GM12865 (cell line): Measurements from ENCODE around the gene EEF1AKMT3.

Source experiments
- DNase-seq: peaks from one replicate; pipeline ENCODE4 v3.0.0; 2010; ENCODE audit warnings: low read depth
- H3K4me3 ChIP-seq: 2 replicates; pipeline ENCODE4 v1.5.1; 2011; ENCODE audit warnings: mild to moderate bottlenecking, low read depth, low read length, control low read depth
- TF ChIP-seq, protein P1 (sequence below): IDR thresholded peaks from 2 replicates; pipeline ENCODE4 v1.5.1; 2011; ENCODE audit warnings: low read length, control low read depth, low read depth, inconsistent platforms; ENCODE audit not compliant: insufficient read depth; ENCODE audit errors: missing control alignments

Gene EEF1AKMT3

DNA sequence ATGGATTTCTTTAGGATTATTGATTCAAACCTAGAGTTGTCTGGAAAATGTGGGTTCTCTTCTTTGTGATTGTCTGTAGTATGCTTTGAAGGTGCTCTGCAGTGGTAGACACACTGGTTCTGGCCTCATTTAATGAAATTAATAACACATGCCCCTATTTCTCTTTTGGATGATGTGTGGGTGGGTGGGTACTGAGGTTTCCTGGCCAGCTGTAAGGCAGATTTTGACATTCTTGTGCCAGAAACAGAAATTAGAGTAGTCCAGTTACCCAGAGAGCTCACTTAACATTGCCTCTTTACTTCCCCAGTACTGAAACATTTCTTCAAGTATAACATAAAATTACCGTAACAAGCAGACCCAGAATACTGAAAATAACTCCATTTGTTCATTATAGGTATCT, 24.6 kb downstream of the EEF1AKMT3 start:
- H3K4me3 ChIP-seq = no peak overlapping the region
- TF ChIP-seq, protein P1, sequence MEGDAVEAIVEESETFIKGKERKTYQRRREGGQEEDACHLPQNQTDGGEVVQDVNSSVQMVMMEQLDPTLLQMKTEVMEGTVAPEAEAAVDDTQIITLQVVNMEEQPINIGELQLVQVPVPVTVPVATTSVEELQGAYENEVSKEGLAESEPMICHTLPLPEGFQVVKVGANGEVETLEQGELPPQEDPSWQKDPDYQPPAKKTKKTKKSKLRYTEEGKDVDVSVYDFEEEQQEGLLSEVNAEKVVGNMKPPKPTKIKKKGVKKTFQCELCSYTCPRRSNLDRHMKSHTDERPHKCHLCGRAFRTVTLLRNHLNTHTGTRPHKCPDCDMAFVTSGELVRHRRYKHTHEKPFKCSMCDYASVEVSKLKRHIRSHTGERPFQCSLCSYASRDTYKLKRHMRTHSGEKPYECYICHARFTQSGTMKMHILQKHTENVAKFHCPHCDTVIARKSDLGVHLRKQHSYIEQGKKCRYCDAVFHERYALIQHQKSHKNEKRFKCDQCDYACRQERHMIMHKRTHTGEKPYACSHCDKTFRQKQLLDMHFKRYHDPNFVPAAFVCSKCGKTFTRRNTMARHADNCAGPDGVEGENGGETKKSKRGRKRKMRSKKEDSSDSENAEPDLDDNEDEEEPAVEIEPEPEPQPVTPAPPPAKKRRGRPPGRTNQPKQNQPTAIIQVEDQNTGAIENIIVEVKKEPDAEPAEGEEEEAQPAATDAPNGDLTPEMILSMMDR = no peak
- DNase-seq = no peak

DNA sequence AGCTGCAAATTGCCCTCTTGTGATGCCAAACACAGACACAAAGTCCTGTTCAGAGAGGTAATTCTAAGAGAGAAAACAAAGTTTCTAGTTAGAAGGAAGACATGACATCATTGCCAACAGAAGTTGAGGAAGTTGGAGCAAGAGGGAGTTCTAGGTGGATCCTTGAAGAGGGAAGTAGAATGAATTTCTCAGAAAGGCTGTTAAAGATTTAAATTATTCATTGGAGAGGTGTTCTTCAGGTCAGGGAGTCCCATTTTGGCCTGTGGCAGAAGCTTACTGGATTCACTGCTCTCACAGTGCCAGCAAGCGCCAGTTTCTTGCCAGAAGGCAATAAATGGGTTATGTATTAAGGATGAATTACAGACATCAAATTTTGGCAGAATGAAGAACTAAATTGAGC, 25.5 kb downstream of the EEF1AKMT3 start:
- no peak overlapping the region for H3K4me3 ChIP-seq
- no peak for DNase-seq
- TF ChIP-seq, protein P1 = no peak

DNA sequence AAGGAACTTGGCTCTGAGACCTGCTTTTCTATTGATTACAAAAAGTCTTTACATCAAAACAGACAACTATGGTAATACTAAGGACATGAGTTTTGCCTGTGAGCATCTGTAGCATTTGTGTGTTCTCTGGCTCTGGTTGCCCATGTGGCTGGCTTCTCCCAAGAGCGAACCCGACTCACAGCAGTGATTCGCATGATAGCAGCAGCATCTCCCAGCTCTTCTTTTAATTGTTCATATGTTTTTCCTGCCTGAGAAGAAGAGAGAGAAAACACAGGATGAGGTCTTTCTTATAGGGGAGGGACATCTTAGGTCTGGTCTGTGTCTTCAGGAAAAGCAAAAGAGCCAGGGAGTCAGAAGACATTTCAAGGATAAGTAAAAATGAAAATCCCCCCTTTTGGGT, 28.6 kb downstream of the EEF1AKMT3 start:
- H3K4me3 ChIP-seq = no peak overlapping the region
- DNase-seq = no peak
- TF ChIP-seq, protein P1 = no peak

DNA sequence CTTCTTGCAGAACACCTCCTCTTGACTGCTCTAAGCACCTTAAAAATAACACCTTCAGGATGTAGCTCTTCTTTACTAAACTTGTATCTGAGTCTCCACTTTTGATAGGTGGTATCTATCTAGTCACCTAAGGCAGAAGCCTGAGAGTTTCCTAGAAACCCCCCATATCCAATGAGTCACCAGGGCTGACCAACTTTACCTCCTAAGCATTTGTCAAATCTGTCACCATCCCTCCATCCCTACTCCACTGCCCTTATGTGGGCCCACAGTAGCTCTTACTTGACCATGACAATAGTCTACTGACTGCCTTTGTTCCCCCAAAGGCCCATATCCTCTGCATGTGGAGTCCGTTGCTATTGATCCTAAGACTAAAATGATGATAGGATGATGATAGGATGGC, 30.2 kb downstream of the EEF1AKMT3 start:
- TF ChIP-seq, protein P1 = no peak
- no peak for DNase-seq
- H3K4me3 ChIP-seq = no peak overlapping the region

DNA sequence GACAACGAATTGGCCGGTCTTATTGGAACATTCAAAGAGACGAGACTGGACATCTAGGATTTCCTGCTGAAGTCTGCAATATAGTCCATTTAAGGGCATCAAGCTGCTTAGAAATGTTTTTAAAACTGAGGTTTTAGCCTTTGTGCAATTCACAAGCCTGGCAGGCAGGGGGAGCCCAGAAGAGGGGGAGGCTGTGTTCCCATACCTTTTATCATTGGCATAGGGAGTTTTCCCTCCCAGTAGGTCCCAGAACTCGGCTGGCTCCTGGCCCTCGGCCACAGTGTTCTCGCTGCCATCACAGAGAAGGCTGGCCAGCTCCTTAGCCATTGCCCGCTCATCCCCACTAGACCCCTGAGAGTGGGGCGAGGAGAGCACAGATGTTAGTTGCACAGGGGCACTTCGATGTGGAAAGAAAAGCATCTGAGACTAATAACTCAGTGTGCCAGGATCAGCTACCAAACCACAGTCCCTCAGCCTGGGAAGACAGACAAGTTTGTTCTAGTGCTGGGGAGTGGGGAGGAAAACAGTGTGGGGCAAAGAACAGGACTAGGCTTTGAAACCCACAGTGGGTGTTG, 31.0 kb downstream of the EEF1AKMT3 start:
- TF ChIP-seq, protein P1 = peak; percentile 76
- no peak overlapping the region for H3K4me3 ChIP-seq
- DNase-seq = peak; percentile 32

DNA sequence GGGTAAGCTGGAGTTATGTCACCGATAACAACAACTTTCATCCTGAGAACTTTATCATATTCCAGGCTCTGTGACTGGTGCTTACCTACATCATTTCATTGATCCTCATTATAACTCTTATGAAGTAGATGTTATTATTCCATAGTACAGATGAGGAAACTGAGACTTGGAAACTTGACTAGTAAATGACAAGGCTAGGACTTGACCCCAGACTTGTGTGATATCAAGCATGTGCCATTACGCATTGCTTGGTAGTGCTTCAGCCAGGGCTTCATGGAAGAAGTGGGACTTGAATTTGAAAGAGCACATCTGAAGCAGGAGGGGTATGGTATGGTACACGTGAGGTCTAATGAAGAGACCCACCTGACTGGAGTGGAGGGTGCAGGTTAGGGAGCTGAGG, 34.3 kb downstream of the EEF1AKMT3 start:
- TF ChIP-seq, protein P1 = no peak
- no peak for DNase-seq
- H3K4me3 ChIP-seq = no peak overlapping the region

DNA sequence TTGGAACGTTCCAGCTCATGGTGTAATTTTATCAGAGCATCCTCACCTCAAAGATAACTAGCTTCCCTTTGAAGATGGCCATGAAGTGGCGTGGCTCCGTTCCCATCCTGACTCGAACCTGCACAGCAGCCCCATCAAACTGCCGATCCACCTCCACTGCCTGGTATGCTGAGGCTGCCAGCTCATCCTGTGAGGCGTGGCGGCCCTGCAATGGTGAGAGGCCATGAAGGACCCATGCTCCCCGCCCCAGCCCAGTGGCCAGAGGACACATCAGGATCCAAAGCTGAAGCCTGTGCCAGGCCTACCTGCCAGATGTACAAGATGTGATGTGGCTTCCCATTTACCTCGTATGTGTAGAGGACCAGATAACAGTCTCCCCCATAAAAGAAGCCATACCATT, 34.9 kb downstream of the EEF1AKMT3 start:
- H3K4me3 ChIP-seq = no peak overlapping the region
- DNase-seq = no peak
- TF ChIP-seq, protein P1 = no peak
